K562 (cell line): ENCODE results near the gene DPH2. TPM values are rescaled to one million over a fixed set of nuclear protein-coding genes. Genes with fewer than 3 reads are reported as not detected.

Experiments
- ATAC-seq: fragments of 200-7000 bp; cut with Tn5 transposase; 3 replicates; pipeline ENCODE4 v1.9.1; 2020; ENCODE audit warnings: moderate library complexity
- BruUV-seq: library from RNA; stranded (reverse); fragments of 400-500 nt; replicated peaks from 2 replicates; lab custom pipeline; 2021; lab: Mats Ljungman, UMichigan
- CTCF ChIA-PET: fragments of 300-600 bp; formaldehyde crosslinking; extraction: SDS; loops from one replicate; lab custom pipeline; 2021; ENCODE audit warnings: low intra/inter-chr PET ratio; lab: Yijun Ruan, JAX
- POLR2A ChIA-PET: fragments of 300-600, 350-650 bp; sonication (Branson Sonifier 250); formaldehyde crosslinking; extraction: SDS; loops from one replicate; lab custom pipeline; 2021; ENCODE audit warnings: antibody characterized with exemption, inconsistent platforms; lab: Yijun Ruan, JAX
- DNase-seq, 4 experiments: peaks; one replicate each; pipeline versions ENCODE4 v3.0.0 to v3.0.0-alpha.2; 2011 to 2018; ENCODE audit warnings: low spot score in 3 of 4, mixed read lengths in 3 of 4; ENCODE audit errors: extremely low read depth in 1 of 4
- FAIRE-seq: peaks from 2 replicates; lab custom pipeline; 2011; peaks lifted over from hg19 to GRCh38; lab: Jason Lieb, UNC
- H2AFZ ChIP-seq: 2 replicates; pipeline ENCODE4 v1.6.0; 2011; ENCODE audit warnings: low read depth, low read length, control low read depth, inconsistent platforms
- H3K27ac ChIP-seq: fragments of 200-600 bp; 3 replicates; pipeline ENCODE4 v1.8.0; 2011; ENCODE audit warnings: low read depth, mild to moderate bottlenecking, control low read depth, inconsistent platforms, low read length, moderate library complexity, mixed read lengths; ENCODE audit errors: extremely low read depth
- H3K27me3 ChIP-seq, 2 experiments: fragments of 300-600 bp in 1 of 2; 2 replicates in 1 of 2; 3 replicates in 1 of 2; pipeline versions ENCODE4 v1.6.0 to v1.8.0; 2011; ENCODE audit warnings: inconsistent platforms in 2 of 2, low read length in 2 of 2, mild to moderate bottlenecking in 1 of 2, mixed read lengths in 1 of 2, moderate library complexity in 1 of 2; ENCODE audit not compliant: control insufficient read depth in 2 of 2, insufficient read depth in 2 of 2
- H3K36me3 ChIP-seq: fragments of 300-600 bp; 3 replicates; pipeline ENCODE4 v1.8.0; 2011; ENCODE audit warnings: mild to moderate bottlenecking, low read length, inconsistent platforms; ENCODE audit not compliant: control insufficient read depth, insufficient read depth
- H3K4me1 ChIP-seq, 2 experiments: fragments of 200-600 bp in 1 of 2; replicated peaks in 1 of 2; 2 replicates in 1 of 2; 3 replicates in 1 of 2; pipeline versions ENCODE4 v1.5.1 to v1.8.0; 2011; ENCODE audit warnings: inconsistent platforms in 2 of 2, low read length in 2 of 2, mild to moderate bottlenecking in 1 of 2, mixed read lengths in 1 of 2, moderate library complexity in 1 of 2; ENCODE audit not compliant: control insufficient read depth in 2 of 2, insufficient read depth in 2 of 2
- H3K4me2 ChIP-seq: 2 replicates; pipeline ENCODE4 v1.6.1; 2011; ENCODE audit warnings: low read length, control low read depth, inconsistent platforms, mixed read lengths; ENCODE audit not compliant: insufficient read depth
- H3K4me3 ChIP-seq: fragments of 200-600 bp; sonication (generic), shearing (Covaris generic); 2 replicates; pipeline ENCODE4 v1.5.1; 2016; ENCODE audit warnings: control low read depth, inconsistent platforms
- H3K79me2 ChIP-seq: fragments of 200-600 bp; 3 replicates; pipeline ENCODE4 v1.8.0; 2011; ENCODE audit warnings: low read length, inconsistent platforms; ENCODE audit not compliant: control insufficient read depth, insufficient read depth
- H3K9ac ChIP-seq, 2 experiments: 2 replicates each; pipeline versions ENCODE4 v1.6.0 to v1.6.1; 2011; ENCODE audit warnings: low read depth in 2 of 2, low read length in 2 of 2, control low read depth in 1 of 2, inconsistent platforms in 1 of 2, mild to moderate bottlenecking in 1 of 2, mixed read lengths in 1 of 2; ENCODE audit not compliant: insufficient read depth in 1 of 2
- H3K9me1 ChIP-seq: one replicate; pipeline ENCODE4 v1.6.0; 2011; ENCODE audit warnings: inconsistent platforms, mild to moderate bottlenecking, low read length, moderate library complexity; ENCODE audit not compliant: control insufficient read depth, insufficient read depth
- H3K9me3 ChIP-seq: replicated peaks from 2 replicates; pipeline ENCODE4 v1.5.1; 2011; ENCODE audit warnings: low read depth, low read length, inconsistent platforms; ENCODE audit not compliant: control insufficient read depth, insufficient read depth
- H4K20me1 ChIP-seq: replicated peaks from 2 replicates; pipeline ENCODE4 v1.6.1; 2011; ENCODE audit warnings: low read length, inconsistent platforms, mixed read lengths; ENCODE audit not compliant: control insufficient read depth, insufficient read depth
- ARID3A ChIP-seq: IDR thresholded peaks from 2 replicates; pipeline ENCODE4 v1.6.1; 2012; ENCODE audit warnings: low read depth, low read length, improper control_type of control experiment, borderline replicate concordance
- CBFA2T3 ChIP-seq: fragments of 450-650 bp; IDR thresholded peaks from 2 replicates; pipeline ENCODE4 v1.6.1; 2017
- CBX2 ChIP-seq: fragments of 200-600 bp; sonication (generic); IDR thresholded peaks from one replicate; pipeline ENCODE4 v1.6.1; 2012; ENCODE audit warnings: mild to moderate bottlenecking, low read length, inconsistent platforms; ENCODE audit not compliant: insufficient read depth, poor library complexity, severe bottlenecking
- CHD1 ChIP-seq: fragments of 200-600 bp; sonication (generic); IDR thresholded peaks from one replicate; pipeline ENCODE4 v1.6.1; 2012; ENCODE audit warnings: mild to moderate bottlenecking, moderate library complexity, low read length, inconsistent platforms
- CLOCK ChIP-seq: fragments of 250-450 bp; sonication (Bioruptor Pico); IDR thresholded peaks from 2 replicates; pipeline ENCODE4 v1.4.0; 2020; ENCODE audit warnings: mild to moderate bottlenecking, moderate library complexity, borderline replicate concordance
- ELF4 ChIP-seq: fragments of 450-650 bp; formaldehyde crosslinking; IDR thresholded peaks from 2 replicates; pipeline ENCODE4 v1.4.0; 2022; ENCODE audit warnings: missing genetic modification characterization
- EZH2 ChIP-seq: IDR thresholded peaks from 2 replicates; pipeline ENCODE4 v1.6.1; 2012; ENCODE audit warnings: low read depth, mild to moderate bottlenecking, inconsistent platforms, low read length, borderline replicate concordance
- FUS ChIP-seq: fragments of 200-400 bp; formaldehyde crosslinking; optimal IDR thresholded peaks from 2 replicates; pipeline ENCODE3; 2017; ENCODE audit warnings: low read depth, low read length
- NCOR1 ChIP-seq: fragments of 450-650 bp; IDR thresholded peaks from 2 replicates; pipeline ENCODE4 v1.6.1; 2016; ENCODE audit warnings: mild to moderate bottlenecking, moderate library complexity
- PTRF ChIP-seq: fragments of 450-650 bp; IDR thresholded peaks from 2 replicates; pipeline ENCODE4 v1.6.1; 2016; ENCODE audit warnings: mild to moderate bottlenecking, missing genetic modification characterization, missing compliant biosample characterization
- SIRT6 ChIP-seq: IDR thresholded peaks from one replicate; pipeline ENCODE4 v1.6.1; 2012; ENCODE audit warnings: low read depth, mild to moderate bottlenecking, control low read depth, inconsistent platforms, low read length, moderate library complexity
- SMAD3 ChIP-seq: fragments of 450-650 bp; formaldehyde crosslinking; conservative IDR thresholded peaks from 2 replicates; pipeline ENCODE4 v1.4.0; 2020; ENCODE audit warnings: mild to moderate bottlenecking
- TBP ChIP-seq: optimal IDR thresholded peaks from 2 replicates; pipeline ENCODE3; 2011; ENCODE audit warnings: low read depth, low read length, improper control_type of control experiment
- XRCC4 ChIP-seq: IDR thresholded peaks from one replicate; pipeline ENCODE4 v1.6.1; 2011; ENCODE audit not compliant: insufficient read depth, insufficient read length; ENCODE audit errors: extremely low read depth
- ZC3H4 ChIP-seq: sonication (generic); formaldehyde crosslinking; IDR thresholded peaks from 2 replicates; pipeline ENCODE4 v1.9.0; 2021; ENCODE audit warnings: missing genetic modification reagents, borderline replicate concordance
- ZEB2 ChIP-seq: fragments of 450-650 bp; IDR thresholded peaks from 2 replicates; pipeline ENCODE4 v1.6.1; 2016
- ZNF184 ChIP-seq: sonication (generic); formaldehyde crosslinking; IDR thresholded peaks from 2 replicates; pipeline ENCODE4 v1.5.0; 2020; ENCODE audit warnings: missing genetic modification reagents
- ZNF395 ChIP-seq: fragments of 200-800 bp; sonication (Bioruptor generic); IDR thresholded peaks from 2 replicates; pipeline ENCODE4 v1.6.1; 2017; ENCODE audit warnings: missing genetic modification characterization, missing compliant biosample characterization
- WGBS: fragments of 100-300 bp; shearing (Covaris generic); methylation state at CpG from one replicate; pipeline ENCODE4 v1.1.6; 2016; ENCODE audit warnings: low coverage, mixed read lengths; ENCODE audit not compliant: insufficient coverage; ENCODE audit errors: missing lambda C conversion rate; 5-methylcytosine and 5-hydroxymethylcytosine counted together
- in situ Hi-C: fragments of 300-500 bp; cut with MboI; formaldehyde crosslinking; loops from 4 replicates; pipeline ENCODE4 v1.15.0; 2018; ENCODE audit warnings: inconsistent platforms, mixed read lengths
- intact Hi-C: fragments of 100-400 bp; cut with micrococcal nuclease; formaldehyde crosslinking; loops from 2 replicates; pipeline ENCODE4 v1.14.2; 2022
- polyA plus RNA-seq, 8 experiments: library from polyadenylated mRNA; depleted of rRNA in 4 of 8; stranded (reverse) in 5 of 8; unstranded in 3 of 8; fragments of >200 nt; fragmentation: Nextera tagmentation in 2 of 8; fragmentation: Illumina TruSeq in 1 of 8; extraction: Ambion mirVana in 2 of 8; extraction: Trizol in 1 of 8; gene quantifications; 2 replicates each; pipeline versions ENCODE4 v1.2.1 to v1.2.3, GENCODE V29; 2011 to 2014; ENCODE audit warnings: inconsistent platforms in 1 of 8, missing spikeins in 1 of 8
- total RNA-seq, 7 experiments: library from RNA; depleted of rRNA in 6 of 7; stranded (reverse); fragments of >200 nt in 6 of 7; fragmentation: Illumina TruSeq in 2 of 7; extraction: Trizol in 2 of 7; gene quantifications; 2 replicates each; pipeline versions ENCODE4 v1.2.1 to v1.2.3, GENCODE V29; 2011 to 2021; ENCODE audit warnings: low replicate concordance in 1 of 7

Gene DPH2
- total and polyA plus RNA-seq, 9 of the 15 experiments (the other 6 are each of a cell fraction or from before 2014, with no cell fraction given) = 17.9 to 94.1 (median 68.1) TPM

- CTCF ChIA-PET = no interaction called here
- Histone ChIP-seq H2AFZ (no peak overlapping the region), H4K20me1 (no peaks in the 10 kb centered on the region), H3K9me3 (no peaks in the 10 kb centered on the region), H3K4me1 (peaks cover under 1 to 63% of the 10 kb centered on the region in 2 experiments; a peak in 4 of 5 replicates), H3K4me3 (no peak overlapping the region), H3K79me2 (no peaks in the 10 kb centered on the region), H3K9ac (peak overlapping the region in 1 of 2 experiments; percentile 41; a peak in 1 of 4 replicates), H3K4me2 (no peak overlapping the region), H3K9me1 (peaks cover 5% of the 10 kb centered on the region), H3K27me3 (no peaks in the 10 kb centered on the region), H3K27ac (no peak overlapping the region), H3K36me3 (peaks cover 3% of the 10 kb centered on the region; the same call in 1 of the 3 replicates)
- DNase-seq = no peak
- in situ Hi-C loops (no loop called here), intact Hi-C loops (no loop called here)
- no TSS peak for BruUV-seq
- ATAC-seq = no peak
- POLR2A ChIA-PET = interaction anchor here (0.8 to 1.7 kb wide), 9 partner anchors 10 to 48 kb away, joined by 3 to 10 read pairs (median 3); partner anchors contain the start of gene SLC6A9
- WGBS = 63% methylated on average over 8 of the region's 8 CpGs
- no peak for FAIRE-seq
- no peak for TF ChIP-seq PTRF
- TF ChIP-seq ELF4 (CRISPR knock-in tag) = no peak
- no peak for TF ChIP-seq TBP
- TF ChIP-seq EZH2 = no peak
- TF ChIP-seq ZEB2 = no peak
- no peak for TF ChIP-seq XRCC4
- no peak for TF ChIP-seq CBX2
- TF ChIP-seq NCOR1 = no peak
- TF ChIP-seq CHD1 = no peak
- no peak for TF ChIP-seq CLOCK
- TF ChIP-seq SIRT6 = no peak
- TF ChIP-seq SMAD3 (CRISPR knock-in tag) = no peak
- no peak for TF ChIP-seq CBFA2T3
- no peak for TF ChIP-seq ARID3A
- TF ChIP-seq ZNF395 (CRISPR knock-in tag) = no peak
- TF ChIP-seq FUS = no peak
- TF ChIP-seq ZC3H4 = no peak
- TF ChIP-seq ZNF184 (CRISPR knock-in tag) = no peak
These were observed 30.4 kb downstream of the DPH2 start for GRCh38 chr1:44000122-44000665.
